Osteoblast (primary cell): Measurements from ENCODE around the gene KCND3. TPM values are rescaled to one million over a fixed set of nuclear protein-coding genes. Genes with fewer than 3 reads are reported as not detected.

Experiments
- DNase-seq: peaks from one replicate; pipeline ENCODE4 v3.0.0; 2011; ENCODE audit warnings: low spot score, mixed read lengths; ENCODE audit not compliant: insufficient read length; ENCODE audit errors: missing footprints
- H2AFZ ChIP-seq: 2 replicates; pipeline ENCODE4 v1.6.0; 2011; ENCODE audit warnings: mild to moderate bottlenecking, low read length
- H3K27ac ChIP-seq: 2 replicates; pipeline ENCODE4 v1.5.1; 2011; ENCODE audit warnings: mild to moderate bottlenecking, low read depth, low read length, moderate library complexity
- H3K27me3 ChIP-seq: 2 replicates; pipeline ENCODE4 v1.6.0; 2012; ENCODE audit warnings: mild to moderate bottlenecking, control low read depth, inconsistent platforms, low read length, moderate library complexity; ENCODE audit not compliant: insufficient read depth
- H3K36me3 ChIP-seq: 2 replicates; pipeline ENCODE4 v1.5.1; 2011; ENCODE audit warnings: mild to moderate bottlenecking, low read length, control low read depth, moderate library complexity; ENCODE audit not compliant: insufficient read depth
- H3K4me1 ChIP-seq: 2 replicates; pipeline ENCODE4 v1.5.1; 2011; ENCODE audit warnings: mild to moderate bottlenecking, low read length, control low read depth, moderate library complexity; ENCODE audit not compliant: insufficient read depth
- H3K4me2 ChIP-seq: 2 replicates; pipeline ENCODE4 v1.6.0; 2011; ENCODE audit warnings: mild to moderate bottlenecking, low read length; ENCODE audit not compliant: insufficient read depth
- H3K4me3 ChIP-seq: fragments of 200-600 bp; sonication (generic); 3 replicates; pipeline ENCODE4 v1.5.1; 2012; ENCODE audit warnings: mild to moderate bottlenecking, low read length, inconsistent platforms; ENCODE audit not compliant: insufficient read depth
- H3K79me2 ChIP-seq: 2 replicates; pipeline ENCODE4 v1.6.0; 2012; ENCODE audit warnings: mild to moderate bottlenecking, low read length, control low read depth, inconsistent platforms; ENCODE audit not compliant: insufficient read depth
- H3K9me3 ChIP-seq: 2 replicates; pipeline ENCODE4 v1.5.1; 2011; ENCODE audit warnings: low read depth, low read length, control low read depth
- H4K20me1 ChIP-seq: 2 replicates; pipeline ENCODE4 v1.6.0; 2012; ENCODE audit warnings: mild to moderate bottlenecking, low read length, control low read depth; ENCODE audit not compliant: insufficient read depth
- CTCF ChIP-seq: IDR thresholded peaks from 2 replicates; pipeline ENCODE4 v1.5.1; 2011; ENCODE audit warnings: mild to moderate bottlenecking, low read depth, low read length, moderate library complexity; ENCODE audit errors: extremely low read depth
- total RNA-seq: library from RNA; depleted of rRNA; stranded (reverse); fragments of >200 nt; gene quantifications from 2 replicates; pipeline ENCODE4 v1.2.3, GENCODE V29; 2012

KCND3 gene
- total RNA-seq, 1 donor, result 3.6 TPM

DNA sequence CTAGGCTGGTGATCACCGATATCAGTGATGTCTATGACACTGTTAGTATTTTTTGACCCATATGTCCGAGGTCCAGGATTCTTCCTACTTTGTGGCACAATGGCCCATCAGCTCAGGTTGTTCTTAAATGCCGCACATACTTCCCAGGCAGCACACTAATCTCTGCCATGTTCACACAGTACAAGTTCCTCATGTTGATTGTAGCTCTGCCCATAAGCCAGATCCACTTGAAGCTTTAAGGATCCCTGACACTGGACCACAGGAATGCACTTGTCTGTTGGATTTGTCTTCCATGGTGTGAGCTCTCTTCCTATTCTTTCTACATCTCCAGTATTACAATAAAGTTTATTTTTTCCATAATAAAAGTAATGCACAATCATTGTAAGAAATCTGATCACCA is 164.3 kb downstream of the KCND3 start:
- Histone ChIP-seq H3K4me1 (no peaks in the 10 kb centered on the region), H2AFZ (no peak overlapping the region), H3K9me3 (no peaks in the 10 kb centered on the region), H3K36me3 (no peaks in the 10 kb centered on the region), H3K79me2 (no peaks in the 10 kb centered on the region), H3K4me2 (no peak overlapping the region), H3K27ac (no peak overlapping the region), H4K20me1 (no peaks in the 10 kb centered on the region), H3K4me3 (no peak overlapping the region), H3K27me3 (no peaks in the 10 kb centered on the region)
- TF ChIP-seq CTCF, result no peak
- DNase-seq, result no peak

DNA sequence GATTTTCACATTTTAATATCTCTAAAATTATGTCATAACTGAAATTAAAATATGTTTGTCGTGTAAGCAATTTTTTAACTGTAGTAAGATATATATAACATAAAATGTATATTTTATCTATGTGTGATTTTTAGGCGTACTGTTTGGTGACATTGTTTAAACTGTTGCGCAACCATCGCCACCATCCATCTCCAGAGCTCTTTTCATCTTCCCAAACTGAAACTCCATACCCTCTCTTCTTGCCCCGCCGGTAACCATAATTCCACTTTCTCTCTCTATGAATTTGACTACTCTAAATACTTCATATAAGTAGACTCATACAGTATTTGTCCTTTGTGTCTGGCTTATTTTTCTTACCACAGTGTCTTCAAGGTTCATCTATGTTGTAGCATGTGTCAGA is 167.3 kb downstream of the KCND3 start:
- TF ChIP-seq CTCF, result no peak
- Histone ChIP-seq H3K4me2 (no peak overlapping the region), H3K36me3 (no peaks in the 10 kb centered on the region), H2AFZ (no peak overlapping the region), H3K4me3 (no peak overlapping the region), H3K79me2 (no peaks in the 10 kb centered on the region), H3K27ac (no peak overlapping the region), H3K9me3 (no peaks in the 10 kb centered on the region), H3K27me3 (no peaks in the 10 kb centered on the region), H4K20me1 (no peaks in the 10 kb centered on the region), H3K4me1 (no peaks in the 10 kb centered on the region)
- DNase-seq, result no peak

DNA sequence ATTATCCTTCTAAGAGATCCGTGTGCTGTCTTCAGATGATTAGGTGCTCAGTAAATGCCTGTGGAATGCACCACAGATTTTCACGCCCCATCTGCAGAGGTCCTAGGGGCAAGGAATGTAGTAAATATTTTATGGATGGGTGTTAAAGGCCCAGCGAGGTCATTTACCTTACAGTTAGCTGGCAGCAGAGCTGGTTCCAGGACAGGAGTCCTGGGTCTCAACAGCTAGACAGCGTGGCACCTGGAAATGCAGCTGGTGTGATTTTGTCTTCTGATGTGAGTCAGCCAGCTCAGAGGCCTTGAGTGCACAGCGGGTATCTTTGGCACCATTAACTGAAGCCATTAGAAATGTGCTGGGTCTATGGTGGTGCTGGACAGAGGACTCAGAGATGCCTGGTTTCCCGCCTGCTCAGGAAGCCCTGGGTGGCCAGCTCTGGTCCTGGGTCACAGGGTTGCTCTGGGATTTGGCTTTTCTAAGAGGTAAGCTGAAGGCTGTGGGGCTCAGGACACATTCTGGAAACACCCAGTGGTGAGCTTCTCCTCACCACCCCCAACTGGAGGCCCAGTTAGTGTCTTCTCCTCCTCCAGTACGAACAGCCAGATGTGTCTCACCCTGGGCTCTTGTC is 168.2 kb downstream of the KCND3 start:
- H3K4me3 ChIP-seq, result no peak overlapping the region
- no peaks in the 10 kb centered on the region for H3K79me2 ChIP-seq
- no peak for TF ChIP-seq CTCF

DNA sequence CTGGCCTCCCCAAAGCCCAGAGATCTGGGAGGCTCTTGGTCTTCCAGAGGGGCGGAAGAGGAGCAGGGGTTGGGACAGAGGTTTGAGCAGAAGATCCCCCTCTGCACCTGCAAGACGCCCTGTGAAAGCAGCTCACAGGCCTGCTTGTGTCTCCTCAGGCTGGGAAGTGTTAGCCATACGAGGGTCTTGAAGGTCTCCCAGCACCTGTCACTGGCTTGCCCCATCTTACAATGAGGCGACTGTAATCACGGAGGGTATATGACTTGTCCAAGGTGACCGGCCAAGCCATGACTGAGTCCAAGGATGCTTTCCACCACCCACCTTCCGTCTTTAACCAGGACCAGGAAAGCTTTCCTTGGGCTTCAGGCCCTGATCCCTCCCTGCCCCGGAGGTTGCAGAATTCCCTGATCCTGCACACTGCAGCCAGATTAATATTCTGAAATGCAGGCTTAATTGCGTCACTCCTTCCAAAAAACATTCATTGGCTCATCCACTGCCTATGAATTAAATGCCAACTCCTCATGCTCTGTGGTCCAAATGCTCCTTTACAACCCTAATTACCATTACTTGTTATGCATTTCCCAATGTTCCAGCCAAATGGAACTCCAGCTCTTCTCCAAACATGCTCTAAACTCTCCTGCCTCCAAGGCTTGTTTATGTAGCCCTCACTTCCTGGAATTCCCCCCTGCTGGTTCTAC is 169.8 kb downstream of the KCND3 start:
- Histone ChIP-seq H3K4me2 (no peak overlapping the region), H3K27ac (no peak overlapping the region), H2AFZ (no peak overlapping the region), H3K27me3 (no peaks in the 10 kb centered on the region), H3K79me2 (no peaks in the 10 kb centered on the region), H3K36me3 (no peaks in the 10 kb centered on the region), H3K9me3 (no peaks in the 10 kb centered on the region), H3K4me3 (no peak overlapping the region), H4K20me1 (no peaks in the 10 kb centered on the region), H3K4me1 (no peaks in the 10 kb centered on the region)
- no peak for TF ChIP-seq CTCF
- no peak for DNase-seq

More for the DNA sequence above, 168.2 kb downstream of the KCND3 start:
- no peak for DNase-seq
- Histone ChIP-seq H2AFZ (no peak overlapping the region), H4K20me1 (no peaks in the 10 kb centered on the region), H3K4me1 (no peaks in the 10 kb centered on the region), H3K4me2 (no peak overlapping the region), H3K27me3 (no peaks in the 10 kb centered on the region), H3K36me3 (no peaks in the 10 kb centered on the region), H3K27ac (no peak overlapping the region), H3K9me3 (no peaks in the 10 kb centered on the region)
